ENCODE data around the gene RAB8B. TPM values are rescaled to one million over a fixed set of nuclear protein-coding genes. Genes with fewer than 3 reads are reported as not detected.

RAB8B gene
- total RNA-seq, 4 donors from 2014 or later, result 18.7 to 41.0 (median 35.5) TPM

DNA sequence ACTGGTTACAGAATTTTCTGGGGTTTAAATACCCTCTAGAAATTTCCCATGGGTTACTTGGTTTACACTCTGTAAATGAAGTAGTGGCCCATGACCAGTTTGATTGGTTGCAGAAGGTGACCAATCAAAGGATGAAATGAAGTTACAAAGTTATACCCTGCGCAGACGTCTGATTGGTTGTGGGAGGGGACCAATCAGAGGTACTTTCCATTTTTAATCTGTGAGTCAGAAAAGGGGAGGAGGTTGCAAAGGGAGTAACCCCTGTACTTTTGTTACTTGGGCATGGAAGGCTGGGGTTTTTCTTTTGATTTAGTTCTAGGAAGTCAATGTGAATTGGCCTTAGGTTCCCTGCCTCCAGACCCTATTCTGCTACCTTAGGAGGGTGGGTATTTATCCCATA is 69.3 kb downstream of the RAB8B start:
- H3K4me3 ChIP-seq, result no peak overlapping the region
- DNase-seq (ENCODE audit: extremely low spot score), result no peak
- 92% methylated on average over 2 of the region's 2 CpGs for WGBS

DNA sequence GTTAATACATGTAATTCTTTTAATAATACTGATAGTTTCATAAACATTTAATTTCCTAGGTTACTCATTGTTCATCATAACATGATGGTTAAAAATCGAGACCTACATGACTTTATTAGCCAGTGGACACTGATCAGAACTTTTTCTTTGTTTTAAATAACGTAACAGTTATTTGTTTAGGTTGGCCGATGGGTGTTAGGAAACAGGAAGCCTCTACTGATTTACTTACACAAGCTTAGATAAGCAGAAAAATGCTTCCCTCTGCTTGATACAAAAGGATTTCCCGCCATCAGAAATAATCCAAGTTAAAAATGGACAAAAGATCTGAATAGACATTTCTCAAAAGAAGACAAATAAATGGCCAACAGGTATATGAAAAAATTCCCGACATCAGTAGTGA is 71.4 kb downstream of the RAB8B start:
- H3K27ac ChIP-seq (replicated peaks in 1 of 4), result no peak overlapping the region
- H3K4me1 ChIP-seq, result peaks cover 0 to 9% (median 4%) of the 10 kb centered on the region in 4 donors
- 81% methylated on average over 5 of the region's 5 CpGs for WGBS
- intact Hi-C loops (cut with DNase I), result no loop called here
- no peaks in the 10 kb centered on the region for H3K9me3 ChIP-seq
- no peaks in the 10 kb centered on the region for H3K27me3 ChIP-seq
- TF ChIP-seq, protein P1, sequence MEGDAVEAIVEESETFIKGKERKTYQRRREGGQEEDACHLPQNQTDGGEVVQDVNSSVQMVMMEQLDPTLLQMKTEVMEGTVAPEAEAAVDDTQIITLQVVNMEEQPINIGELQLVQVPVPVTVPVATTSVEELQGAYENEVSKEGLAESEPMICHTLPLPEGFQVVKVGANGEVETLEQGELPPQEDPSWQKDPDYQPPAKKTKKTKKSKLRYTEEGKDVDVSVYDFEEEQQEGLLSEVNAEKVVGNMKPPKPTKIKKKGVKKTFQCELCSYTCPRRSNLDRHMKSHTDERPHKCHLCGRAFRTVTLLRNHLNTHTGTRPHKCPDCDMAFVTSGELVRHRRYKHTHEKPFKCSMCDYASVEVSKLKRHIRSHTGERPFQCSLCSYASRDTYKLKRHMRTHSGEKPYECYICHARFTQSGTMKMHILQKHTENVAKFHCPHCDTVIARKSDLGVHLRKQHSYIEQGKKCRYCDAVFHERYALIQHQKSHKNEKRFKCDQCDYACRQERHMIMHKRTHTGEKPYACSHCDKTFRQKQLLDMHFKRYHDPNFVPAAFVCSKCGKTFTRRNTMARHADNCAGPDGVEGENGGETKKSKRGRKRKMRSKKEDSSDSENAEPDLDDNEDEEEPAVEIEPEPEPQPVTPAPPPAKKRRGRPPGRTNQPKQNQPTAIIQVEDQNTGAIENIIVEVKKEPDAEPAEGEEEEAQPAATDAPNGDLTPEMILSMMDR (IDR thresholded peaks at IDR 0.05), result no peak
- TF ChIP-seq POLR2A (IDR thresholded peaks at IDR 0.05; ENCODE audit: low read depth) (no peak), EP300 (IDR thresholded peaks at IDR 0.05) (no peak), POLR2AphosphoS5 (IDR thresholded peaks at IDR 0.05) (no peak)
- H3K4me3 ChIP-seq, result no peak overlapping the region
- DNase-seq (ENCODE audit: extremely low spot score), result no peak
- peaks cover 12 to 61% (median 33%) of the 10 kb centered on the region in 4 donors for H3K36me3 ChIP-seq

More for the DNA sequence above, 69.3 kb downstream of the RAB8B start:
- intact Hi-C loops (cut with DNase I), result no loop called here
- H3K27me3 ChIP-seq, result no peaks in the 10 kb centered on the region
- no peak overlapping the region for H3K27ac ChIP-seq (replicated peaks in 1 of 4)
- no peak for TF ChIP-seq POLR2A (IDR thresholded peaks at IDR 0.05; ENCODE audit: low read depth)
- TF ChIP-seq, protein P1 (IDR thresholded peaks at IDR 0.05), result no peak
- no peak for TF ChIP-seq EP300 (IDR thresholded peaks at IDR 0.05)
- no peak for TF ChIP-seq POLR2AphosphoS5 (IDR thresholded peaks at IDR 0.05)
- H3K36me3 ChIP-seq, result peaks cover 8 to 50% (median 22%) of the 10 kb centered on the region in 4 donors
- no peaks in the 10 kb centered on the region for H3K9me3 ChIP-seq
- peaks cover 0 to 9% (median 4%) of the 10 kb centered on the region in 4 donors for H3K4me1 ChIP-seq

DNA sequence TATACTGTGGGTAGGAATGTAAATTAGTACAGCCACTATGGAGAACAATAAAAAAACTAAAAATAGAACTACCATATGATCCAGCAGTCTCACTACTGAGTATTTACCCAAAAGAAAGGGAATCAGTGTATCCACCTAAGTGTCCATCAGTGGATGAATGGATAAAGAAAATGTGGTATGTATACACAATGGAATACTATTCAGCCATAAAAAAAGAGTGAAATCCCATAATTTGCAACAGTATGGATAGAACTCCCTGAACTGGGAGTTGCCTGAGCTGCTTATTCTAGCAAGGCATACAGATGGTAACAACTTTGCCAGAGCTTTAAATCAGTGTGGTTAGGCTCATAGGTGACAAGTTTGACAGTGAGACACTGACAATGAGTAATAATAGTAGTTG is 71.9 kb downstream of the RAB8B start:
- intact Hi-C loops (cut with DNase I), result no loop called here
- H3K36me3 ChIP-seq, result peaks cover 12 to 60% (median 33%) of the 10 kb centered on the region in 4 donors
- H3K27ac ChIP-seq (replicated peaks in 1 of 4), result no peak overlapping the region
- no peak overlapping the region for H3K4me3 ChIP-seq
- peaks cover 0 to 6% (median 3%) of the 10 kb centered on the region in 4 donors for H3K4me1 ChIP-seq
- no peaks in the 10 kb centered on the region for H3K27me3 ChIP-seq
- no peaks in the 10 kb centered on the region for H3K9me3 ChIP-seq
- no peak for TF ChIP-seq POLR2A (IDR thresholded peaks at IDR 0.05; ENCODE audit: low read depth)
- no peak for TF ChIP-seq POLR2AphosphoS5 (IDR thresholded peaks at IDR 0.05)
- no peak for TF ChIP-seq EP300 (IDR thresholded peaks at IDR 0.05)
- TF ChIP-seq, protein P1 (IDR thresholded peaks at IDR 0.05), result no peak
- DNase-seq (ENCODE audit: extremely low spot score), result no peak

DNA sequence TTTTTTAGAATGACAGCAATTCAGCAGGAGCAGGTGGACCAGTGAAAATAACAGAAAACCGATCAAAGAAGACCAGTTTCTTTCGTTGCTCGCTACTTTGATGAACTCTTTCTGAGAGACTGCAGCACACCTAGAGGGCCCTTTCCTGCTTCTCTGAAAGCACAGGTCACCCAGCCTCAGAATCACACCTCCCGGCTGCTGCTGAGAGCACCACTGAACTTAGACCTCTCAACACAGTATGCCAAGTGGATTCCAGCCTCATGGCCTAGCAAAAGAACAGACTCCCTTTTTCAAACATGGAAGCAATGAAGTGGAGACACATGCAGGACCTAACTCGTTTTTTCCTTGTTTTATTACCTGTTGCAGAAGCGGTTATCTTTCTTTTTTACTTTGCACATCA is 74.1 kb downstream of the RAB8B start:
- Histone ChIP-seq H3K36me3 (peaks cover 12 to 60% (median 32%) of the 10 kb centered on the region in 4 donors), H3K4me3 (no peak overlapping the region), H3K9me3 (no peaks in the 10 kb centered on the region), H3K4me1 (no peaks in the 10 kb centered on the region), H3K27ac (replicated peaks in 1 of 4) (no peak overlapping the region), H3K27me3 (no peaks in the 10 kb centered on the region)
- intact Hi-C loops (cut with DNase I), result no loop called here
- 94% methylated on average over 6 of the region's 6 CpGs for WGBS
- TF ChIP-seq POLR2AphosphoS5 (IDR thresholded peaks at IDR 0.05), result no peak
- TF ChIP-seq EP300 (IDR thresholded peaks at IDR 0.05), result no peak
- TF ChIP-seq, protein P1 (IDR thresholded peaks at IDR 0.05), result no peak
- TF ChIP-seq POLR2A (IDR thresholded peaks at IDR 0.05; ENCODE audit: low read depth), result no peak
- DNase-seq (ENCODE audit: extremely low spot score), result no peak

DNA sequence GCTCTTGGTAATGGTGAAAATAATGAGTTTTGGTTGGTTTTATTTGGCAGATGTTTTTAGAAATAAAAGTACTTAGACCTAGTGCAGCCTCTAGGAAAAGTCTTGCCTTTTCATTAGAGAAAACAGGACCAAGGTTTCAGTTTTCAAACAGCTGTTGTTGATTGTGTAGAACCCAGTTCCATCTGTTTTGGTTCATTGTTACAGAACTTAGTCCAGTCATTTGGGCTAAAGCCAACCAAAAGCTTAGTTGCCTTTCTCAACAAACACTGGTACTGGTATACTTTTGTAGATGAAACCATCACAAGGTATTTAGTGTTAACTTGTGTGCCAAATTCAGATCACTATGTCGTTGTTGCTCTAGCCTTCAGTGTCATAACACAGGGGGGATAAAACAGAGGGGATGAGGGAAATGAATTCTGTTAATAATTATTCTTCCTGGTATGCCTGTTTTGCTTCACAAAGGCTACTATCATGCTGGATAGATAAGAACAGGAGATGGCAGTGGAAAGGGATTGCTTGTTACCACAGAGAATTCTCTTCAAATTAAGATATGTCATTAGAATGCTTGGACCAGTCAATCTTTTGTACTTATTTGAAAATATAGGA is 75.4 kb downstream of the RAB8B start:
- no peak overlapping the region for H3K27ac ChIP-seq (replicated peaks in 1 of 4)
- H3K4me3 ChIP-seq, result no peak overlapping the region
- H3K4me1 ChIP-seq, result no peaks in the 10 kb centered on the region
- no peaks in the 10 kb centered on the region for H3K27me3 ChIP-seq
- intact Hi-C loops (cut with DNase I), result no loop called here
- TF ChIP-seq EP300 (IDR thresholded peaks at IDR 0.05) (no peak), POLR2A (IDR thresholded peaks at IDR 0.05; ENCODE audit: low read depth) (no peak), POLR2AphosphoS5 (IDR thresholded peaks at IDR 0.05) (no peak)
- TF ChIP-seq, protein P1 (IDR thresholded peaks at IDR 0.05), result no peak
- DNase-seq (ENCODE audit: extremely low spot score), result no peak
- WGBS, result 67% methylated on average over 1 of the region's 1 CpG
- peaks cover 12 to 51% (median 27%) of the 10 kb centered on the region in 4 donors for H3K36me3 ChIP-seq
- no peaks in the 10 kb centered on the region for H3K9me3 ChIP-seq
